Hepatocyte (in vitro differentiated cells): ENCODE measurements around the gene MNT.

ENCODE experiments used
- CTCF ChIP-seq: fragments of 200-600 bp; sonication (generic); IDR thresholded peaks from 2 replicates; pipeline ENCODE4 v1.5.1; 2016; ENCODE audit warnings: antibody characterized with exemption, mild to moderate bottlenecking; ENCODE audit not compliant: poor library complexity
- EZH2 ChIP-seq: fragments of 200-600 bp; sonication (generic); IDR thresholded peaks from 2 replicates; pipeline ENCODE4 v1.6.1; 2016; ENCODE audit warnings: antibody characterized with exemption, mild to moderate bottlenecking, borderline replicate concordance
- EZH2phosphoT487 ChIP-seq: fragments of 200-600 bp; sonication (generic); IDR thresholded peaks from one replicate; pipeline ENCODE4 v1.6.1; 2018; ENCODE audit warnings: antibody characterized with exemption, mild to moderate bottlenecking, low read depth, moderate library complexity; ENCODE audit not compliant: unreplicated experiment, severe bottlenecking

GRCh38 chr17:2383628-2384167, 17.2 kb downstream of the MNT start:
- no peak for TF ChIP-seq CTCF
- TF ChIP-seq EZH2, result no peak
- TF ChIP-seq EZH2phosphoT487, result no peak
